Measurements from ENCODE around the gene SEMA3A. TPM values are rescaled to one million over a fixed set of nuclear protein-coding genes. Genes with fewer than 3 reads are reported as not detected.

The SEMA3A gene
- total and polyA plus RNA-seq, 2 of the 13 experiments (the other 11 are each of a cell fraction or from before 2014, with no cell fraction given) = 0.29 to 1.2 TPM

- ATAC-seq (no peak), FAIRE-seq (no peak), DNase-seq (ENCODE audit: low spot score) (no peak)
- TF ChIP-seq SMAD9 (CRISPR knock-in tag; IDR thresholded peaks at IDR 0.05) = no peak
- no peak for TF ChIP-seq ZBTB39 (CRISPR knock-in tag; IDR thresholded peaks at IDR 0.05)
- no peak for TF ChIP-seq ZFP36L1 (CRISPR knock-in tag; IDR thresholded peaks at IDR 0.05)
- H3K36me3 ChIP-seq (replicated peaks in 1 of 2; ENCODE audit: control insufficient read depth in 1 of 2, insufficient read depth in 2 of 2, low read length in 2 of 2) = no peaks in the 10 kb centered on the region
- BruUV-seq (replicated peaks) = no TSS peak
- WGBS (ENCODE audit: low lambda C conversion rate) = 89% methylated on average over 5 of the region's 5 CpGs
- H3K27ac ChIP-seq (ENCODE audit: extremely low read length, insufficient read depth, low read length) = no peak overlapping the region
- no peaks in the 10 kb centered on the region for H3K9me3 ChIP-seq (ENCODE audit: low read length)
- intact Hi-C loops (cut with micrococcal nuclease; ENCODE audit: unreplicated experiment) (no loop called here), in situ Hi-C loops (cut with HindIII; ENCODE audit: extremely low pct_ligation_motif_present, low pct_unique_long_range_greater_than_20kb) (no loop called here)
- POLR2A ChIA-PET = no interaction called here
- H3K9ac ChIP-seq (ENCODE audit: insufficient read depth, low read depth, low read length) = no peak overlapping the region
- no peaks in the 10 kb centered on the region for H3K27me3 ChIP-seq (ENCODE audit: control insufficient read depth in 1 of 2, insufficient read depth in 2 of 2, low read length in 2 of 2)
- no peak overlapping the region for H2AFZ ChIP-seq (ENCODE audit: low read length)
- CTCF ChIA-PET (ENCODE audit: low intra/inter-chr PET ratio, low total read pairs) = no interaction called here
- H4K20me1 ChIP-seq (ENCODE audit: insufficient read depth, low read length) = no peaks in the 10 kb centered on the region
- H3K4me2 ChIP-seq (ENCODE audit: low read depth, low read length) = no peak overlapping the region
- H3K4me3 ChIP-seq (replicated peaks in 1 of 3; ENCODE audit: insufficient read depth in 1 of 3, low read depth in 2 of 3, low read length in 3 of 3) = no peak overlapping the region
- no peaks in the 10 kb centered on the region for H3K79me2 ChIP-seq (ENCODE audit: insufficient read depth, low read length)
- peaks cover 8% of the 10 kb centered on the region; the same call in 1 of the 2 replicates for H3K4me1 ChIP-seq (ENCODE audit: insufficient read depth, low read length)
Measured at GRCh38 chr7:83985821-83986220, 208.8 kb downstream of the SEMA3A start.

GRCh38 chr7:83984591-83984990 is 210.0 kb downstream of the SEMA3A start:
- intact Hi-C loops (cut with micrococcal nuclease; ENCODE audit: unreplicated experiment) = no loop called here
- H3K27ac ChIP-seq (ENCODE audit: extremely low read length, insufficient read depth, low read length) = no peak overlapping the region
- H3K36me3 ChIP-seq (replicated peaks in 1 of 2; ENCODE audit: control insufficient read depth in 1 of 2, insufficient read depth in 2 of 2, low read length in 2 of 2) = no peaks in the 10 kb centered on the region
- FAIRE-seq = no peak
- no peak overlapping the region for H3K4me3 ChIP-seq (replicated peaks in 1 of 3; ENCODE audit: insufficient read depth in 1 of 3, low read depth in 2 of 3, low read length in 3 of 3)
- H4K20me1 ChIP-seq (ENCODE audit: insufficient read depth, low read length) = no peaks in the 10 kb centered on the region
- H2AFZ ChIP-seq (ENCODE audit: low read length) = no peak overlapping the region
- no TSS peak for BruUV-seq (replicated peaks)
- ChIA-PET CTCF (ENCODE audit: low intra/inter-chr PET ratio, low total read pairs) (no interaction called here), POLR2A (no interaction called here)
- H3K27me3 ChIP-seq (ENCODE audit: control insufficient read depth in 1 of 2, insufficient read depth in 2 of 2, low read length in 2 of 2) = no peaks in the 10 kb centered on the region
- ATAC-seq = no peak
- DNase-seq (ENCODE audit: low spot score) = no peak
- H3K79me2 ChIP-seq (ENCODE audit: insufficient read depth, low read length) = no peaks in the 10 kb centered on the region
- no peak overlapping the region for H3K4me2 ChIP-seq (ENCODE audit: low read depth, low read length)
- H3K4me1 ChIP-seq (ENCODE audit: insufficient read depth, low read length) = peaks cover 8% of the 10 kb centered on the region; the same call in 1 of the 2 replicates
- H3K9ac ChIP-seq (ENCODE audit: insufficient read depth, low read depth, low read length) = no peak overlapping the region
- H3K9me3 ChIP-seq (ENCODE audit: low read length) = no peaks in the 10 kb centered on the region
- in situ Hi-C loops (cut with HindIII; ENCODE audit: extremely low pct_ligation_motif_present, low pct_unique_long_range_greater_than_20kb) = no loop called here
- TF ChIP-seq POLR2A (IDR thresholded peaks at IDR 0.05; ENCODE audit: insufficient read depth in 1 of 2, low read depth in 2 of 2, low read length in 2 of 2) (no peak), ASH2L (IDR thresholded peaks at IDR 0.05; ENCODE audit: insufficient read length, low read depth, low read length) (no peak), SNAI1 (CRISPR knock-in tag; IDR thresholded peaks at IDR 0.05; ENCODE audit: borderline replicate concordance) (no peak), IKZF5 (CRISPR knock-in tag; IDR thresholded peaks at IDR 0.05) (no peak), ZBTB26 (CRISPR knock-in tag; IDR thresholded peaks at IDR 0.05; ENCODE audit: borderline replicate concordance) (no peak), ZNF720 (CRISPR knock-in tag; IDR thresholded peaks at IDR 0.05) (no peak), ZBTB21 (CRISPR knock-in tag; IDR thresholded peaks at IDR 0.05) (no peak)
